ENCODE measurements around the gene BBOF1. TPM values are rescaled to one million over a fixed set of nuclear protein-coding genes. Genes with fewer than 3 reads are reported as not detected.

The BBOF1 gene
- total and polyA plus RNA-seq, 9 of the 15 experiments (the other 6 are each of a cell fraction or from before 2014, with no cell fraction given): 1.3 to 4.9 (median 4.2) TPM

- TF ChIP-seq CCAR2 (IDR thresholded peaks at IDR 0.05; ENCODE audit: low read depth, low read length) (no peak), MGA (IDR thresholded peaks at IDR 0.05) (0 out of 2 replicates have a peak, but pooled peaks have one; percentile 8), DIDO1 (tag; IDR thresholded peaks at IDR 0.05; ENCODE audit: low read depth) (peak; percentile 43; the same call in 1 of the 2 replicates), SP2 (IDR thresholded peaks at IDR 0.05; ENCODE audit: extremely low read depth, low read depth, low read length, poor library complexity, severe bottlenecking) (no peak), MIER1 (IDR thresholded peaks at IDR 0.05; ENCODE audit: low read depth) (no peak), TAF9B (IDR thresholded peaks at IDR 0.05; ENCODE audit: partially characterized antibody) (peak; percentile 74), HOXB6 (CRISPR knock-in tag; IDR thresholded peaks at IDR 0.05; ENCODE audit: borderline replicate concordance) (no peak)
- TF ChIP-seq, protein P1, sequence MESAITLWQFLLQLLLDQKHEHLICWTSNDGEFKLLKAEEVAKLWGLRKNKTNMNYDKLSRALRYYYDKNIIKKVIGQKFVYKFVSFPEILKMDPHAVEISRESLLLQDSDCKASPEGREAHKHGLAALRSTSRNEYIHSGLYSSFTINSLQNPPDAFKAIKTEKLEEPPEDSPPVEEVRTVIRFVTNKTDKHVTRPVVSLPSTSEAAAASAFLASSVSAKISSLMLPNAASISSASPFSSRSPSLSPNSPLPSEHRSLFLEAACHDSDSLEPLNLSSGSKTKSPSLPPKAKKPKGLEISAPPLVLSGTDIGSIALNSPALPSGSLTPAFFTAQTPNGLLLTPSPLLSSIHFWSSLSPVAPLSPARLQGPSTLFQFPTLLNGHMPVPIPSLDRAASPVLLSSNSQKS (CRISPR knock-in tag; IDR thresholded peaks at IDR 0.05): no peak
- TF ChIP-seq, protein P2, sequence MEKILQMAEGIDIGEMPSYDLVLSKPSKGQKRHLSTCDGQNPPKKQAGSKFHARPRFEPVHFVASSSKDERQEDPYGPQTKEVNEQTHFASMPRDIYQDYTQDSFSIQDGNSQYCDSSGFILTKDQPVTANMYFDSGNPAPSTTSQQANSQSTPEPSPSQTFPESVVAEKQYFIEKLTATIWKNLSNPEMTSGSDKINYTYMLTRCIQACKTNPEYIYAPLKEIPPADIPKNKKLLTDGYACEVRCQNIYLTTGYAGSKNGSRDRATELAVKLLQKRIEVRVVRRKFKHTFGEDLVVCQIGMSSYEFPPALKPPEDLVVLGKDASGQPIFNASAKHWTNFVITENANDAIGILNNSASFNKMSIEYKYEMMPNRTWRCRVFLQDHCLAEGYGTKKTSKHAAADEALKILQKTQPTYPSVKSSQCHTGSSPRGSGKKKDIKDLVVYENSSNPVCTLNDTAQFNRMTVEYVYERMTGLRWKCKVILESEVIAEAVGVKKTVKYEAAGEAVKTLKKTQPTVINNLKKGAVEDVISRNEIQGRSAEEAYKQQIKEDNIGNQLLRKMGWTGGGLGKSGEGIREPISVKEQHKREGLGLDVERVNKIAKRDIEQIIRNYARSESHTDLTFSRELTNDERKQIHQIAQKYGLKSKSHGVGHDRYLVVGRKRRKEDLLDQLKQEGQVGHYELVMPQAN (IDR thresholded peaks at IDR 0.05; ENCODE audit: borderline replicate concordance): peak; percentile 96
- TF ChIP-seq, protein P3, sequence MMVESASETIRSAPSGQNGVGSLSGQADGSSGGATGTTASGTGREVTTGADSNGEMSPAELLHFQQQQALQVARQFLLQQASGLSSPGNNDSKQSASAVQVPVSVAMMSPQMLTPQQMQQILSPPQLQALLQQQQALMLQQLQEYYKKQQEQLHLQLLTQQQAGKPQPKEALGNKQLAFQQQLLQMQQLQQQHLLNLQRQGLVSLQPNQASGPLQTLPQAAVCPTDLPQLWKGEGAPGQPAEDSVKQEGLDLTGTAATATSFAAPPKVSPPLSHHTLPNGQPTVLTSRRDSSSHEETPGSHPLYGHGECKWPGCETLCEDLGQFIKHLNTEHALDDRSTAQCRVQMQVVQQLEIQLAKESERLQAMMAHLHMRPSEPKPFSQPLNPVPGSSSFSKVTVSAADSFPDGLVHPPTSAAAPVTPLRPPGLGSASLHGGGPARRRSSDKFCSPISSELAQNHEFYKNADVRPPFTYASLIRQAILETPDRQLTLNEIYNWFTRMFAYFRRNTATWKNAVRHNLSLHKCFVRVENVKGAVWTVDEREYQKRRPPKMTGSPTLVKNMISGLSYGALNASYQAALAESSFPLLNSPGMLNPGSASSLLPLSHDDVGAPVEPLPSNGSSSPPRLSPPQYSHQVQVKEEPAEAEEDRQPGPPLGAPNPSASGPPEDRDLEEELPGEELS (CRISPR knock-in tag; IDR thresholded peaks at IDR 0.05; ENCODE audit: borderline replicate concordance): no peak
Measured at GRCh38 chr14:74085047-74085637, 66.0 kb downstream of the BBOF1 start (continued).

All from K562 (cell line).